HG03159 (cell line): Measurements from ENCODE around the gene SUN1.
"Not testable (repeated sequence)": the region's sequence is repeated elsewhere in the genome, so short reads cannot be mapped to it uniquely, and the experiment has no call there.

Source experiments
- ATAC-seq: cut with Tn5 transposase; IDR thresholded peaks from one replicate; pipeline ENCODE4 v1.9.1; 2021; ENCODE audit warnings: mild to moderate bottlenecking, moderate library complexity; ENCODE audit not compliant: unreplicated experiment

Gene SUN1

DNA sequence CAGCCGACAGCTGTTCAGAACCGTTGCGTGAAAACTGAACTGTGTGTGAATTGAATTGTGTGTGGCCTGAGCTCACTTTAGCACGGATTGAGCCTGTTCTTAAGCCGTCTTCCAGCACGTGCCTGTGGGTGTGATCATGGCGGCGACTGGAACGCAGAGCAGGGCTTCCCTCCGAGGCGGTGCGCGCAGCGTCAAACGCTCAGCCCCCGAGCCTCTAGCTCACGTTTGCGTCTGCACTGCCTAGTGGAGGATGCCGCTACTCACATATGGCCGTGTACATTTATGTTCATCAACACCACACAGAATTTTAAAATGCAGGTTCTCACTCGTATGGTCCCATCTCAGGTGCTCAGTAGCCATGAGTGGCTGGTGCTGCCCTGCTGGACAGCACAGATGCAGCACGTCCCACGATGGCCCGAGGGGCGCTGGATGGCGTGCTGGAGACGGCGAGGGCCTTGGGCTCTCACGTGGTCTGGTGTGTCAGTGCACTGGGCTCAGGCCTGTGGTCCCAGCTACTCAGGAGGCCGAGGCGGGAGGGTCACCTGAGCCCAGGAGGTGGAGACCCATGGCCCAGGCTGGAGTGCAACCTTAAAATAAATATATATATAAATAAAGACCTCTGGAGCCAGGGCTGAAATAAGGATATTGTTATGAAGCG is 22.0 kb downstream of the SUN1 start:
- no peak for ATAC-seq

DNA sequence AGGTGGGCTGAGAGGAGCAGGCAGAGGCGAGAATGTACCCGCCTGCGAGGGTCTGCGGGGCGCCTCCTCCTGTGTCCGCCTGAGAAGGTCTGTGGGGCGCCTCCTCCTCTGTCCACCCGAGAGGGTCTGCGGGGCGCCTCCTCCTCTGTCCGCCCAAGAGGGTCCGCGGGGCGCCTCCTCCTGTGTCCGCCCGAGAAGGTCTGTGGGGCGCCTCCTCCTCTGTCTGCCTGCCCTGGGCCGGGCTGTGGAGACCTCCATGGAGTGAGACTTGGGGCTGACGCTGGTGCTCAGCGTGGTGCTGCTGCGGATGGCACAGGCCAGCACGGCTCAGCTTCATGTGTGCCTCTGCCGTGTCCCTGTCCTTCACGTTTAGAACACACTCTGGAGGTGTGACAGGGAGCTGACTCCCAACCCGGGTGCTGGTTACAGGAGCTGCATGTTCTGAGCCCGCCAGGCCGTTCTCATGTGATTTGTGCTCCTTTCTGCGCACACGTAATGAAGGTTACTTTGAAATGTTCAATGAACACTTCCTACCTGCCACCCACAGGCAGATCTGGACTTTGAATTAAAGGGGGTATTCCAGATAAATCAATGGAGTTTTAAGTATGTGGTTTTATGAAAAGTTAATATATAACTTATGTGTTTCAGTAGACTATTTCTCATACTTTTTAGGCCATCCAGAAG is 23.6 kb downstream of the SUN1 start:
- no peak for ATAC-seq

DNA sequence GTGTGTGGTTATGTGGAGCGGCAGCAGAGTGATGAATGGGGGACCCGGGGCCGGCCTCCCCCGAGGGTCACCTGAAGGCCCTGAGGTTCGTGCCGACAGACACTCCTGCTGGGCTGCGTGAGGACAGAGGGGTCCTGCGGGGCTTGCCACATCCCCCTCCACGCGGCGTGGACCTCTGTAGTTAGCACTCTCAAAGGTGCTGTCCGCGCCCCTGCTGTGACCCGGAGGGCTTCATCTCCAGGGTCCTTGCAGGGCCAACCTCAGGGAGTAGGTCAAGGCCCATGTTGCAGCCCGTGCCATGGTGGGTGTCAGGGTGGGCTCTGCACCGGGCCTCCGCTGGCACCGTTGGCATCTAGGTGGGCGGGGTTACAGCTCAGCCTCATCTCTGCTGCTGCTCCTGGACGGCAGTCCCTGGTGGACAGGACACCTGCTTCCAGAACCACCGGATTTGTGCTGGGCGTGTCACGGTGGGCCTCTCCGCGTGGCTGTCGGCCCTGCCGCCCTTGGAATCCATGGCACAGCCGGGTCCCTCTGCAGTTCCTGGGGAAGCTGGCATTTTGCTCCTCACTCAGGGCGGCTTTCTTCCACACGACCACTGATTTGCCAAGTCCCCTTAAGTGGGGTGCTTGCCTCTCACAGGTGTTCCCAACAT is 24.3 kb downstream of the SUN1 start:
- ATAC-seq: no peak

DNA sequence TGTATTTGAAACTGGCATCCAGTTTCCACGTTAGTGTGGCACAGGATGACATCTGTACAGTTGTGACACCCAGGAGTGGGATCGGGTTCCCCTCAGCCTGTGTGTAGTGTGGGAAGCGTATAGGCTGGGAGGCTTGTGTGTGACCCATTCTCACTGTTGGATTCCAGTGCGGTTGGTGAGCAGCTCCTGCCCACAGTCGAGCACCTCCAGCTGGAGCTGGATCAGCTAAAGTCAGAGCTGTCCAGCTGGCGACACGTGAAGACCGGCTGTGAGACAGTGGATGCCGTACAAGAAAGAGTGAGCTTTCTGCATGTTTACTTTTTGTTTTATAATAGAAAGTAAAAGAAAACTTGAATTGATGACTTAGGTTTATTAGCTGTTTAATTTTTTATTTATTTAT is 25.4 kb downstream of the SUN1 start:
- no peak for ATAC-seq

DNA sequence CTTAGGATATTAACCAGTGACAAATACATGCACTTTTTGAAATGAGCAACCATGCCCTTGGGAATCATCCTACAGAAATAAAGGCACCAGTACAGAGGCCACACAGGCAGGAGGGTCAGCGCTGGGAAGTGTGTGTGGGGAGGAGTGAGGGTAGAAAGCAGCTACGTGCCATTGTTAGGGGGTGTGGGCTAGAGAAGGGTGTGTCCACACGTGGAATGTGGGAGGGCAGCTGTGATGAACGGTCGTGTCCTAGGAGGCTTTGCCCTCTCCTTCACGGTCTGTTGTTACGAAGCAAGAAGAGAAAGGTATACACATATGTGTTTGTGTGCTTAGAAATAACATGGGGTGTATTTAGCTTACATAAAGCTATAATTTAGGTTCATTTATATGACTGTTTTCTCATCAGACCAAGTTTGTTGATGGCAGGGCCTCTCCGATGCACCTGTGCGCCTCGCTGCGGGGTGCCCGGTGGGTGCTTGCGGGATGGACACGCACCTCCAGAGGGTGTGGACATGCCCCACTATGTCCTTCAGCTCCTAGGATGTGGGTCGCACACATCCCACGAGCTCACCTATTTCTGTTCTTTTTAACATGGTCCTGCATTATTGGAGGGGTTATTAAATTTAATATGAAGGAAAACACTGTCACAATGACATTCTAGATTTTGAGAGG is 27.2 kb downstream of the SUN1 start:
- no peak for ATAC-seq

DNA sequence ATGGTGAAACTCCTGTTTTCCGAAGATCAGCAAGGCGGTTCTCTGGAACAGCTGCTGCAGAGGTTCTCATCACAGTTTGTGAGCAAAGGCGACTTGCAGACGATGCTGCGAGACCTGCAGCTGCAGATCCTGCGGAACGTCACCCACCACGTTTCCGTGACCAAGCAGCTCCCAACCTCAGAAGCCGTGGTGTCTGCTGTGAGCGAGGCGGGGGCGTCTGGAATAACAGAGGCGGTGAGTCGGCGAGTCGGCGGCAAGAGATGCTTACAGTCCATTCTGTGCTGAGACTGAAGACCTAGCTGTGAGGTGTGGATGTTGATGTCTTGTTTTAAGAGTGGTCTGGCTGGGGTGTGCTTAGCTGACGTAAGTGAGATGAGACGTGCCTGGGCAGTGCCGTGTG is 27.9 kb downstream of the SUN1 start:
- ATAC-seq: no peak

DNA sequence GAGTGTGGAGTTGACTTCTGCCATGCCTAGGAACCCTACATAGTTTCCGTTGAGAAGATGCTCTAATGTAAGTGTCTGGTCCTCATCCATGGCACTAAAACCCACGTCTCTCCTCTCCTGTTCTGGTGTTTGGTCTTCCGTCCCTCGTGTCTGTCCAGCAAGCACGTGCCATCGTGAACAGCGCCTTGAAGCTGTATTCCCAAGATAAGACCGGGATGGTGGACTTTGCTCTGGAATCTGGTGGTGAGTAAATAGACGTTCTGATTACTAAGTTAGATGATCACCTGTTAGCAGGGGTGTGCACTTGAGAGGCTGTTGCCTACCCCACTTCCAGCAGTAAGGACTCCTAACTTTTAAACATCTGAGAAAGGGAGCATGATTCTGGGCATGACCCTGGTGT is 28.9 kb downstream of the SUN1 start:
- no peak for ATAC-seq

DNA sequence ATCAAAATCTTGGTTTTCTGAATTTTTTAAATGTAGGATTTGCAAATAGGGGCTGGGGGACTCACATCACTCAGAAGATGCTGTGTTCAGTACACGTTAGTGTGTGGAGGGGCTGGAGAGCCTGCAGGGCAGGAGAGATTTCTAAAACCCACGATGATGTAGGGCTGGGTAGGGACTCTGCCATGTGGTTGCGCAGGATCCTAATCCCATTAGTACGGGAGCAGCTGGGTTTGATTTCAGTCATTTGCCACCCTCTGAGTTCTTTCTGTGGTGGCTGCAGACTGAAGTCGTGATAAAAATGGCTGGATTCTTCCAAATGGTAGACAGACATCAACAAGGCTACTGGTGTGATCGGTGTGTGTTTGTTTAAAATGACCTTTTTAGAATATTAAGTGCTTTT is 29.9 kb downstream of the SUN1 start:
- ATAC-seq: no peak

DNA sequence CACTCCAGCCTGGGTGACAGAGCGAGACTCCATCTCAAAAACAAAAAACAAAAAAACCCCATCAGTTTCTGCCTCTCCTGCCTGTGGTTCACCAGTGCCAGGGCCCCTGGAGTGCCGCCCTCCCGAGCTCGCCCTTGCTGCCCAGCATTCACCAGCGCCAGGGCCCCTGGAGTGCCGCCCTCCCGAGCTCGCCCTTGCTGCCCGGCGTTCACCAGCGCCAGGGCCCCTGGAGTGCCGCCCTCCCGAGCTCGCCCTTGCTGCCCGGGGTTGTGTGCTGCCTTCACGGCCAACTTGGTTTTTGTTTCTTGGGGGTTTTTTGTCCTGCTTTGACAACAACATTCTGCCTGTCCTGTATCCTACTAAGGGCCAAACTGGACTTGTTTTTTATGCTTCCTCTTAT is 30.8 kb downstream of the SUN1 start:
- ATAC-seq: no peak

DNA sequence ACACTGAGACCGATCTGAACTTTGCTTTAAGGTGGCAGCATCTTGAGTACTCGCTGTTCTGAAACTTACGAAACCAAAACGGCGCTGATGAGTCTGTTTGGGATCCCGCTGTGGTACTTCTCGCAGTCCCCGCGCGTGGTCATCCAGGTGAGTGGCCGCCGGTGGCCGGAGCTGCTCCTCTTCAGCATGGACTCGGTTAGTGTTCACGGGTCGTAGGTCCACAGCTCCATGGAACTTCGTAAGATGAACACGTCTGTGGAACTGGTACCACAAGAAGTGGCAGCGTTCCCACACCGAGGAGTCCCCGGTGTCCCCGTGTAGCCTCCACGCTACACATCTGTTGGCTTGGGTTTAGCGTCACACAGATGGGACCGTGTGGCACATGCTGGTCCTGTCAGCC is 33.6 kb downstream of the SUN1 start:
- ATAC-seq: no peak

DNA sequence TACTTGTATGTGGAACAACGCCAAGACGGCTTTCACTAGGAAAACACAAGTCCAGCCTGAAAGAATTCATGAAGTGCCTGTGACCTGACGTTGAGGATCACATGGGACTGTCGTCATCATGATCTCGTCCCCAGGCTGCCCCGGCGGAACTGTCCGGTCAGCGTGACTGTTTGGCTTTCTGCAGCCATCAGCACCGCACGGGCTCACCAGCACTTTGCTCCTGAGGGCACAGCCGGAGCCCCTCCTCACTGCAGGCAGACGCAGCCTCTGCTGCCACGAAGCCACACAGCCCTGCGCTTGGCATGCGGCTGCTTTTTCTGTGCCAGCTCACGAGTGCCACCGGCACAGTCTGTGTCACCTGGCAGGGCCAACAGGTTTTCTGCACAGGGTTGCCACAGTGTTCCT is 34.7 kb downstream of the SUN1 start:
- ATAC-seq: no peak

DNA sequence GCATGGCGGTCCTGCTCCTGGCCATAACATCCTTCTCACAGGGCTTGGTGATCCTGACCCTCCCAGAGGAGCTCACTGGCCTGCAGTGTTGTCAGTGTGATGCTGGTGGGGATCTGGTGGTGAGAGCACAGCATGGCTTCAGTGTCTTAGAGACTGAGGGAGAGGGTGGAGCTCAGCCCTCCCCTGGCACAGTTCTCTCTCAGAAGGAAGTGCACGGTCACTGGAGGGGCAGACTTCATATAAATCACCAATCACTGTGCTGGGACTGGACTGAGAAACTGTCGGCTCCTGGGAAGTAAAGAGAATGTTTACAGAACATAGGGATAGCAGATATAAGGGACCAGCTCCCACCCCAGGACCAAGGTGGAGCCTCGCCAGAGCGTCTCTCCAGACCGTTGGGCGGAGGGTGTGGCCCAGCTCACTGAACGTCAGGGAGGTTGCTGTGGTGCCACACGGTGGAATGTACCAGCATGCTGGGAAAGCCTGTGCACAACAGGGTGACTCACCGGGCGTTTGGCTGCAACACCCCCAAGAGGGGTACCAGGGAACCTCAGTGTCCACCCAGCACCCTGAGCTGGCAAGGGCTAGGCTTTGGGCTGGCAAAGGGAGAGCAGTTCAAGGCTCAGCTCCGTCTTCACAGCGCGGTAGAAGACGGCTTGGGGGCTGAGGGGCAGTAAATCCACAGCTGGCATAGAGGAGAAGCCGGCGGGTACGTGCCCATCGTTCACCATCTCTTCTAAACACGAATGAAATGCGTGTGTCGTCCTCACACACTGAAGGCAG is 35.3 kb downstream of the SUN1 start:
- ATAC-seq: no peak

DNA sequence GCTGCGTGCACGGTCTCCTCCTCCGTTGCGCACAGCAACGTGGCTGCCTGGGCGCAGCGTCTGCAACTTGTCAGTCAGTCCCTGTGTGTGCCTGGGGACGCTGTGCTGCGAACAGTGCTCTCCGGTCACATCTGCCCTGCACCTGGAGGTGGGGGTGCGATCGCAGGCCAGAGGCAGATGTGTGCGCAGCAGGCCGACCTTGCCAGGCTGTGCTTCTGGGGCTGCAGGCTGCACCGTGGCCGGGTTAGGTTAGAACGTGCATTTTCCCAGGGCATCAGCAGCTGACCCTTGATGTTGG is 35.9 kb downstream of the SUN1 start:
- ATAC-seq: no peak

DNA sequence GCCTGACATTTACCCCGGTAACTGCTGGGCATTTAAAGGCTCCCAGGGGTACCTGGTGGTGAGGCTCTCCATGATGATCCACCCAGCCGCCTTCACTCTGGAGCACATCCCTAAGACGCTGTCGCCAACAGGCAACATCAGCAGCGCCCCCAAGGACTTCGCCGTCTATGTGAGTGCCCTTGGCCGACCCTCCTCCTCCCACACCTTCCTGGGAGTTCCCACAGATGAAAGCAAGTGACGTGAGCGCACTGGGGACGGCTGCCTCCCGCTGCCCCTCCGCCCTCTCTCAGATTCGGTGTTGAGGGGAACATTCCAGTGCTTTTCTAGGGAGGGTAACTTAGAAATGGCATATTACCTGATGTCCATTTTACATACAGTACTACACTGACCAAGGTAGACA is 37.1 kb downstream of the SUN1 start:
- no peak for ATAC-seq

DNA sequence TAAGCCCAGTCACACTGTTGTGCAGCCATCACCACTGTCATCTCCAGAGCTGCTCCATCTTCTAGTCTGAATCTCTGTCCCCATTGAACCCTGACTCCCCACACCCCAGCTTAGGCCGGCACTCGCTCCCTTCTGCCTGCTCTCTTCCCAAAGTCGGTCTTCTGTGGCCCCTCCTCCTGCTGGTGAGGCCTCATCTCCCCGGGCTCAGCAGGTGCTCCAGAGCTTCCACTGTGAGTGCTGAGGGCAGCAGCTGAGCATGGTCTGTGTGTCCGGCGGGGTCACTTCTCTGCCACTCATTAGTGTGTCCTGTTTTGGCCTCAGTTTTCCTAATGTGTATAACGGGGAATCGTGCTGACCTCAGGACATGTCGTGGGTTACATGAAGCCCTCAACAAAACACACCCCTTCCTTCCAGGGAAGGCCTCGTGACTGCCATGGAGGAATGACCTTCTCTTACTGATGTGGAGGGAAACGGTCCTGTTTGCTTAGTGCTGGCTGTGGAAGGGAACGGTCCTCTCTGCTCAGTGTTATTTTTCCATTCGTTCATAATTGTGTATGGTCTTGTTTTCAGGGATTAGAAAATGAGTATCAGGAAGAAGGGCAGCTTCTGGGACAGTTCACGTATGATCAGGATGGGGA is 39.7 kb downstream of the SUN1 start:
- no peak for ATAC-seq

DNA sequence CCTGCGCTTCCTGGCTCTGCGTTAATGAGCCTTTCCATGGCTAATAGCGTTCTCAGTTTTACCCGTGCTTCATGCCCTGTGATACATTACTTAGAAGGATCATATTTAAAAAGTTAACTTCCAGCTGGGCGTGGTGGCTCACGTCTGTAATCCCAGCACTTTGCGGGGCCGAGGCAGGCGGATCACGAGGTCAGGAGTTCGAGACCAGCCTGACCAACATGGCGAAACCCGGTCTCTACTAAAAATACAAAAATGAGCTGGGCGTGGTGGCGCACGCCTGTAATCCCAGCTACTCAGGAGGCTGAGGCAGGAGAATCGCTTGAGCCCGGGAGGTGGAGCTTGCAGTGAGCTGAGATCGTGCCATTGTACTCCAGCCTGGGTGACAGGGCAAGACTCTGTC is 40.4 kb downstream of the SUN1 start:
- ATAC-seq: not testable (repeated sequence)

DNA sequence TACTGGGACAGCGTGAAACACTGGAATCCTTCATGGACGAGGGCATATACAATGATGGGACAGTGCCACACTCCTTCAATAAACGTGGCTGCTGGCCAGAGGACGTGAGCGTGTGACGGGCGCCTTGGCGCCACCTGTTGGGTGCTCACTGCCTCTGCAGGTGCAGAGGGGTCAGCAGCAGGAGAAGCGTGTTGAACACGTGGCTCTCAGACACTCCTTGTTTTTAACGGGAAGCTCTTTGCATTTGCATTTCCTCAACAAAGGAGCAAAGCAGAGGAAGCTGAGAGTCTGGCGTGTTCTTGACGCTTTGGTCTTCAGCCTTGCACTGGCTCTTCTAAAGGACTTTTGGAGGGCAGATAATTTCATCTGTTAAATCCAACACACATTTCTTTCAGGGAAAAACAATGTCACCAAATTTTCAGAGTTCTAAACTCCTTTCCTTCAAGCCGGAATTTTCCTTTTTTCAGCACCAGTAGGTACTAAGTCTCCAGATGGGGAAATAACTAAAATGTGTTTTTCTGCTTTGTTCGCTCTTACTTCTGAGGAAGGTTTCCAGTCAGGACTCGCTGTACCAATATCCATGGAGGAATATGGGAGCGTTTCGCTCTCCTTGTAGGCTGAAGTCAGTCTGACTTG is 41.2 kb downstream of the SUN1 start:
- ATAC-seq: no peak

DNA sequence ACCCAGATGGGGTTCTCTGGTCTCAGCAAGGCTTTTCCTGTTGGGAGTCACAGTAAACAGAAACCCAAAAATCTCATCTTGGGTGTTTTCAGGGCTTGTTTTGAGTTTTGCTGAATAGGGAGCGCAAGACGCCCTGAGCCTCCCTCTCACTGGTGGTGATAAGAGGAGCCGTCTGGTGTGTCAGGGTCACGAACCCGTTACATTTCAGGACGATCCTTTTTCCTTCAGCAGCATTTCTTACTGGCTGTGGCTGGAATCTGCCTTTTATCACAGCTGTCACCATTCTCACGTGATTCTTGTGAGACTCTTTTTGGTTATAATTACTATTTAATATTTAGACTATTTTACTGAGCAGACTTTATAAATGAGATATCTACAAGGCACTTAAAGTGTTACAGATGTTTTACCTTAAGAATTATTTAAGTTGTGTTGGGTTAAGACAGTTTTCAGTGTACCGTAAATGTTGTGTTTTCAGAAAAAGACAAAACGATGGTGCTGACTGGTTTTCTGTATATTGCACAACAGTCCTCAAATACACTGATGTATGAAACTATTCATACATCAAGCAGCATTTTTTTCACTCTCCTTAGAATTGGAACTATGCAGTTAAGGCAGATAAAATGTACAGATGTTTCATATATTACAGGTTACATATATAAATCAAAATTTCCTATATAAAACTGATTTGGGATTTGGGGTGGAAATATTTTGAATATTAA is 41.9 kb downstream of the SUN1 start:
- ATAC-seq: no peak

DNA sequence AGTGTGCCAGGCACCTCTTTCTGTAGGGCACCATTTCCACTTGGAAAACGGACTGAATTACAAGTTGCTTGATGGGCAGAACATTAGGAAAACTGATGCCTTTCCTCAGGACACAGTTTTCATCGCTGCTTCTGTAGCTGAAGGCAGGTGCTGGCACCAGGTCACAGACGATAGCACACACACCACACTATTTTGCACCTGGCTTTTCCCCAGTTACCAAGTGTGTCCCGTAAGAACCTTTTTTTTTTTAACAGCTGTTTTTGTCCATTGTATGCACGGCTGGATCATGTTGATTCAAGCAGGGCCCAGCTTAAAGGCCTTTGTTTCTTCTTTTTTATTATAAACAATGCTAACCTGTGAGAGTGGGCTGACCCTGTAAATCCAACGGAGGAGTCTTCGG is 42.8 kb downstream of the SUN1 start:
- no peak for ATAC-seq
